WERI-Rb-1 (cell line): ENCODE results near the gene PARP12.

Source experiments
- DNase-seq: peaks from one replicate; pipeline ENCODE4 v3.0.0-alpha.2; 2020
- H3K27ac ChIP-seq: fragments of 250-450 bp; sonication (Bioruptor Pico); 2 replicates; pipeline ENCODE4 v1.5.1; 2020; ENCODE audit warnings: mild to moderate bottlenecking, moderate library complexity
- H3K27me3 ChIP-seq: fragments of 250-450 bp; sonication (Bioruptor Pico); 2 replicates; pipeline ENCODE4 v1.5.1; 2021; ENCODE audit warnings: mild to moderate bottlenecking, low read depth, moderate library complexity; ENCODE audit not compliant: insufficient read depth, severe bottlenecking
- H3K36me3 ChIP-seq: fragments of 250-450 bp; sonication (Bioruptor Pico); 2 replicates; pipeline ENCODE4 v1.5.1; 2020; ENCODE audit warnings: mild to moderate bottlenecking, moderate library complexity
- H3K4me3 ChIP-seq: 2 replicates; pipeline ENCODE4 v1.5.1; 2011; ENCODE audit warnings: low read depth, mild to moderate bottlenecking, control low read depth, low read length
- H3K9me3 ChIP-seq: fragments of 250-450 bp; sonication (Bioruptor Pico); 2 replicates; pipeline ENCODE4 v1.5.1; 2021; ENCODE audit warnings: mild to moderate bottlenecking, moderate library complexity; ENCODE audit not compliant: severe bottlenecking
- CTCF ChIP-seq: IDR thresholded peaks from 2 replicates; pipeline ENCODE4 v1.5.1; 2011; ENCODE audit warnings: low read depth, mild to moderate bottlenecking, control low read depth, inconsistent platforms, low read length

The PARP12 gene

GRCh38 chr7:139991911-139992310 lies 70.8 kb downstream of the PARP12 start:
- no peak for TF ChIP-seq CTCF
- Histone ChIP-seq H3K9me3 (no peaks in the 10 kb centered on the region), H3K4me3 (no peak overlapping the region), H3K27me3 (no peaks in the 10 kb centered on the region), H3K36me3 (no peaks in the 10 kb centered on the region), H3K27ac (no peak overlapping the region)
- DNase-seq: no peak

- H3K27me3 ChIP-seq: no peaks in the 10 kb centered on the region
- TF ChIP-seq CTCF: no peak
- DNase-seq: no peak
- no peaks in the 10 kb centered on the region for H3K36me3 ChIP-seq
- no peak overlapping the region for H3K27ac ChIP-seq
- H3K9me3 ChIP-seq: no peaks in the 10 kb centered on the region
- no peak overlapping the region for H3K4me3 ChIP-seq
These were observed 71.5 kb downstream of the PARP12 start for GRCh38 chr7:139991269-139991666.

GRCh38 chr7:139990571-139991268 lies 72.0 kb downstream of the PARP12 start:
- H3K36me3 ChIP-seq: no peaks in the 10 kb centered on the region
- no peak for TF ChIP-seq CTCF

GRCh38 chr7:139990142-139990535 lies 72.6 kb downstream of the PARP12 start:
- no peak overlapping the region for H3K27ac ChIP-seq
- TF ChIP-seq CTCF: no peak
- DNase-seq: no peak
- no peaks in the 10 kb centered on the region for H3K36me3 ChIP-seq
- no peak overlapping the region for H3K4me3 ChIP-seq
- no peaks in the 10 kb centered on the region for H3K9me3 ChIP-seq
- H3K27me3 ChIP-seq: no peaks in the 10 kb centered on the region

More at GRCh38 chr7:139990571-139991268, 72.0 kb downstream of the PARP12 start:
- Histone ChIP-seq H3K27me3 (no peaks in the 10 kb centered on the region), H3K4me3 (no peak overlapping the region), H3K9me3 (no peaks in the 10 kb centered on the region), H3K27ac (no peak overlapping the region)
- DNase-seq: no peak

- H3K36me3 ChIP-seq: no peaks in the 10 kb centered on the region
- no peaks in the 10 kb centered on the region for H3K27me3 ChIP-seq
- H3K9me3 ChIP-seq: no peaks in the 10 kb centered on the region
- no peak overlapping the region for H3K4me3 ChIP-seq
- TF ChIP-seq CTCF: no peak
- H3K27ac ChIP-seq: no peak overlapping the region
- no peak for DNase-seq
These were observed 73.2 kb downstream of the PARP12 start for GRCh38 chr7:139989366-139990141.
